HCT116 (cell line): ENCODE measurements around the gene CSRNP2.

Experiments
- ELF1 ChIP-seq: IDR thresholded peaks from 2 replicates; pipeline ENCODE4 v1.6.1; 2012; ENCODE audit warnings: low read depth, borderline replicate concordance
- EZH2 ChIP-seq: fragments of 200-600 bp; sonication (generic); IDR thresholded peaks from 2 replicates; pipeline ENCODE4 v1.6.1; 2017; ENCODE audit warnings: antibody characterized with exemption, mixed run types
- EZH2phosphoT487 ChIP-seq: fragments of 200-600 bp; IDR thresholded peaks from 2 replicates; pipeline ENCODE4 v1.6.1; 2018; ENCODE audit warnings: antibody characterized with exemption, borderline replicate concordance
- JUND ChIP-seq: IDR thresholded peaks from 2 replicates; pipeline ENCODE4 v1.6.1; 2012
- POLR2A ChIP-seq: IDR thresholded peaks from 2 replicates; pipeline ENCODE4 v1.7.0; 2011; ENCODE audit warnings: borderline replicate concordance; ENCODE audit not compliant: insufficient read depth, insufficient read length; ENCODE audit errors: extremely low read depth
- POLR2AphosphoS5 ChIP-seq: IDR thresholded peaks from 2 replicates; pipeline ENCODE4 v1.6.1; 2011; ENCODE audit warnings: mild to moderate bottlenecking, low read depth, low read length, moderate library complexity
- RAD21 ChIP-seq: IDR thresholded peaks from 2 replicates; pipeline ENCODE4 v1.6.1; 2012; ENCODE audit warnings: low read depth, mild to moderate bottlenecking
- SP1 ChIP-seq: IDR thresholded peaks from 2 replicates; pipeline ENCODE4 v1.6.1; 2012; ENCODE audit warnings: low read depth
- ZFX ChIP-seq: fragments of 450-650 bp; IDR thresholded peaks from 2 replicates; pipeline ENCODE4 v1.6.1; 2017
- ZNF274 ChIP-seq: fragments of 200-500 bp; sonication (Bioruptor generic); IDR thresholded peaks from 2 replicates; pipeline ENCODE4 v1.6.1; 2014; ENCODE audit warnings: mild to moderate bottlenecking, low read depth, low read length, inconsistent platforms
- TF ChIP-seq, protein P1 (sequence below), 3 experiments: fragments of 200-600 bp in 1 of 3; sonication (generic) in 1 of 3; IDR thresholded peaks in 2 of 3; conservative IDR thresholded peaks in 1 of 3; 2 replicates each; pipeline ENCODE4 v1.5.1; 2012 to 2017; ENCODE audit warnings: low read depth in 2 of 3, low read length in 2 of 3, antibody characterized with exemption in 1 of 3, borderline replicate concordance in 1 of 3, control low read depth in 1 of 3, mild to moderate bottlenecking in 1 of 3, mixed read lengths in 1 of 3, mixed run types in 1 of 3, moderate library complexity in 1 of 3; ENCODE audit not compliant: insufficient read depth in 1 of 3
- TF ChIP-seq, protein P2 (sequence below): IDR thresholded peaks from 2 replicates; pipeline ENCODE4 v1.6.1; 2012; ENCODE audit warnings: low read depth

DNA sequence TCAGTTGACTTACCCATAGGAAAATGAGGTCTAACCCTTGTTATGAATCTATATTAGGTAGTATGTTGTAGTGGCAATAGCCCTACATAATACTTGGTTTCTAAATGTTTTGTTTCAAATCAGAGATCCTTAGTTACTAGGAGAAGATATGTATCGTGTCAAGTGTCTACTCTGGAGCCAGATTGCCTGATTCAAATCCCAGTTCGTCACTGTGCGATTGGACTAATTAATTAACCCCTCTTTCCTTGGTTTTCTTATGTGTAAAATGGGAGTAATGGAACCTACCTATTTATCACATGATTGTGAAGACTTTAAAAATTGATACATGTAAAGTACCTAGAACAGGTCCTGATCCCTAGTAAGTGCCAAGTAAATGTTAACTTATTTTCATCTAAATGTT is 33.9 kb downstream of the CSRNP2 start:
- TF ChIP-seq, protein P1, sequence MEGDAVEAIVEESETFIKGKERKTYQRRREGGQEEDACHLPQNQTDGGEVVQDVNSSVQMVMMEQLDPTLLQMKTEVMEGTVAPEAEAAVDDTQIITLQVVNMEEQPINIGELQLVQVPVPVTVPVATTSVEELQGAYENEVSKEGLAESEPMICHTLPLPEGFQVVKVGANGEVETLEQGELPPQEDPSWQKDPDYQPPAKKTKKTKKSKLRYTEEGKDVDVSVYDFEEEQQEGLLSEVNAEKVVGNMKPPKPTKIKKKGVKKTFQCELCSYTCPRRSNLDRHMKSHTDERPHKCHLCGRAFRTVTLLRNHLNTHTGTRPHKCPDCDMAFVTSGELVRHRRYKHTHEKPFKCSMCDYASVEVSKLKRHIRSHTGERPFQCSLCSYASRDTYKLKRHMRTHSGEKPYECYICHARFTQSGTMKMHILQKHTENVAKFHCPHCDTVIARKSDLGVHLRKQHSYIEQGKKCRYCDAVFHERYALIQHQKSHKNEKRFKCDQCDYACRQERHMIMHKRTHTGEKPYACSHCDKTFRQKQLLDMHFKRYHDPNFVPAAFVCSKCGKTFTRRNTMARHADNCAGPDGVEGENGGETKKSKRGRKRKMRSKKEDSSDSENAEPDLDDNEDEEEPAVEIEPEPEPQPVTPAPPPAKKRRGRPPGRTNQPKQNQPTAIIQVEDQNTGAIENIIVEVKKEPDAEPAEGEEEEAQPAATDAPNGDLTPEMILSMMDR (IDR thresholded peaks at IDR 0.05 in 2 of 3, conservative IDR thresholded peaks at IDR 0.05 in 1 of 3; ENCODE audit: borderline replicate concordance in 1 of 3, insufficient read depth in 1 of 3, low read depth in 2 of 3, low read length in 2 of 3) = no peak
- TF ChIP-seq POLR2AphosphoS5 (no peak), JUND (no peak), RAD21 (no peak), ZFX (no peak), ZNF274 (no peak), POLR2A (no peak), SP1 (no peak), EZH2 (no peak), EZH2phosphoT487 (no peak), ELF1 (no peak)
- TF ChIP-seq, protein P2, sequence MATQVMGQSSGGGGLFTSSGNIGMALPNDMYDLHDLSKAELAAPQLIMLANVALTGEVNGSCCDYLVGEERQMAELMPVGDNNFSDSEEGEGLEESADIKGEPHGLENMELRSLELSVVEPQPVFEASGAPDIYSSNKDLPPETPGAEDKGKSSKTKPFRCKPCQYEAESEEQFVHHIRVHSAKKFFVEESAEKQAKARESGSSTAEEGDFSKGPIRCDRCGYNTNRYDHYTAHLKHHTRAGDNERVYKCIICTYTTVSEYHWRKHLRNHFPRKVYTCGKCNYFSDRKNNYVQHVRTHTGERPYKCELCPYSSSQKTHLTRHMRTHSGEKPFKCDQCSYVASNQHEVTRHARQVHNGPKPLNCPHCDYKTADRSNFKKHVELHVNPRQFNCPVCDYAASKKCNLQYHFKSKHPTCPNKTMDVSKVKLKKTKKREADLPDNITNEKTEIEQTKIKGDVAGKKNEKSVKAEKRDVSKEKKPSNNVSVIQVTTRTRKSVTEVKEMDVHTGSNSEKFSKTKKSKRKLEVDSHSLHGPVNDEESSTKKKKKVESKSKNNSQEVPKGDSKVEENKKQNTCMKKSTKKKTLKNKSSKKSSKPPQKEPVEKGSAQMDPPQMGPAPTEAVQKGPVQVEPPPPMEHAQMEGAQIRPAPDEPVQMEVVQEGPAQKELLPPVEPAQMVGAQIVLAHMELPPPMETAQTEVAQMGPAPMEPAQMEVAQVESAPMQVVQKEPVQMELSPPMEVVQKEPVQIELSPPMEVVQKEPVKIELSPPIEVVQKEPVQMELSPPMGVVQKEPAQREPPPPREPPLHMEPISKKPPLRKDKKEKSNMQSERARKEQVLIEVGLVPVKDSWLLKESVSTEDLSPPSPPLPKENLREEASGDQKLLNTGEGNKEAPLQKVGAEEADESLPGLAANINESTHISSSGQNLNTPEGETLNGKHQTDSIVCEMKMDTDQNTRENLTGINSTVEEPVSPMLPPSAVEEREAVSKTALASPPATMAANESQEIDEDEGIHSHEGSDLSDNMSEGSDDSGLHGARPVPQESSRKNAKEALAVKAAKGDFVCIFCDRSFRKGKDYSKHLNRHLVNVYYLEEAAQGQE = no peak
